Liver (tissue), 9 donors: Measurements from ENCODE around the gene ZNF678. TPM values are rescaled to one million over a fixed set of nuclear protein-coding genes. Genes with fewer than 3 reads are reported as not detected.

ENCODE experiments used
- DNase-seq: peaks from one replicate; pipeline ENCODE4 v3.0.0-alpha.2; 2017; ENCODE audit warnings: low spot score
- H3K27ac ChIP-seq, 2 donors: one replicate each; pipeline ENCODE4 v1.7.0; 2013; ENCODE audit warnings: inconsistent platforms in 2 of 2, low read length in 2 of 2, control low read depth in 1 of 2, low read depth in 1 of 2, mild to moderate bottlenecking in 1 of 2
- H3K27me3 ChIP-seq, 4 donors: one replicate each; pipeline versions ENCODE4 v1.6.1 to v1.7.0; 2013; ENCODE audit warnings: low read length in 3 of 4, inconsistent platforms in 1 of 4, mild to moderate bottlenecking in 1 of 4, moderate library complexity in 1 of 4; ENCODE audit not compliant: control insufficient read depth in 4 of 4, insufficient read depth in 4 of 4
- H3K36me3 ChIP-seq, 4 donors: one replicate each; pipeline versions ENCODE4 v1.6.1 to v1.7.0; 2013; ENCODE audit warnings: low read length in 3 of 4, mild to moderate bottlenecking in 3 of 4, low read depth in 1 of 4, moderate library complexity in 1 of 4; ENCODE audit not compliant: control insufficient read depth in 4 of 4, insufficient read depth in 3 of 4
- H3K4me1 ChIP-seq, 4 donors: one replicate each; pipeline versions ENCODE4 v1.6.1 to v1.7.0; 2013; ENCODE audit warnings: low read length in 3 of 4, mild to moderate bottlenecking in 3 of 4, moderate library complexity in 1 of 4; ENCODE audit not compliant: control insufficient read depth in 4 of 4, insufficient read depth in 4 of 4
- H3K4me3 ChIP-seq, 3 donors: one replicate each; pipeline versions ENCODE4 v1.6.1 to v1.7.0; 2013; ENCODE audit warnings: low read length in 3 of 3, control low read depth in 1 of 3, low read depth in 1 of 3, mild to moderate bottlenecking in 1 of 3
- H3K9ac ChIP-seq, 2 donors: one replicate each; pipeline ENCODE4 v1.7.0; 2013; ENCODE audit warnings: low read length in 2 of 2, mild to moderate bottlenecking in 2 of 2, moderate library complexity in 2 of 2, control low read depth in 1 of 2, low read depth in 1 of 2
- H3K9me3 ChIP-seq, 4 donors: one replicate each; pipeline versions ENCODE4 v1.6.1 to v1.7.0; 2013; ENCODE audit warnings: low read length in 3 of 4; ENCODE audit not compliant: control insufficient read depth in 4 of 4
- EGR1 ChIP-seq, 2 donors: IDR thresholded peaks; 2 replicates each; pipeline ENCODE4 v1.6.1; 2016 to 2018; ENCODE audit warnings: antibody characterized with exemption in 2 of 2, low read depth in 2 of 2
- FOXA1 ChIP-seq: IDR thresholded peaks from 2 replicates; pipeline ENCODE4 v1.6.1; 2016; ENCODE audit warnings: antibody characterized with exemption
- FOXA2 ChIP-seq: IDR thresholded peaks from 2 replicates; pipeline ENCODE4 v1.6.1; 2016; ENCODE audit warnings: antibody characterized with exemption
- GABPA ChIP-seq, 2 donors: IDR thresholded peaks in 1 of 2; conservative IDR thresholded peaks in 1 of 2; 2 replicates each; pipeline ENCODE4 v1.6.1; 2016; ENCODE audit warnings: antibody characterized with exemption in 2 of 2, mild to moderate bottlenecking in 1 of 2, moderate library complexity in 1 of 2
- HNF4A ChIP-seq, 2 donors: conservative IDR thresholded peaks; 2 replicates each; pipeline ENCODE4 v1.6.1; 2016; ENCODE audit warnings: antibody characterized with exemption in 2 of 2, mild to moderate bottlenecking in 2 of 2
- HNF4G ChIP-seq: IDR thresholded peaks from 2 replicates; pipeline ENCODE4 v1.6.1; 2016; ENCODE audit warnings: antibody characterized with exemption
- JUND ChIP-seq, 2 donors: IDR thresholded peaks; 2 replicates each; pipeline ENCODE4 v1.6.1; 2016; ENCODE audit warnings: antibody characterized with exemption in 2 of 2
- NR2F2 ChIP-seq: IDR thresholded peaks from 2 replicates; pipeline ENCODE4 v1.6.1; 2016; ENCODE audit warnings: antibody characterized with exemption
- RAD21 ChIP-seq, 2 donors: IDR thresholded peaks; 2 replicates each; pipeline ENCODE4 v1.6.1; 2016; ENCODE audit warnings: antibody characterized with exemption in 2 of 2, mild to moderate bottlenecking in 2 of 2
- RXRA ChIP-seq, 2 donors: IDR thresholded peaks; 2 replicates each; pipeline ENCODE4 v1.6.1; 2017 to 2018; ENCODE audit warnings: antibody characterized with exemption in 2 of 2, mild to moderate bottlenecking in 1 of 2
- SP1 ChIP-seq: IDR thresholded peaks from 2 replicates; pipeline ENCODE4 v1.6.1; 2018; ENCODE audit warnings: antibody characterized with exemption, mild to moderate bottlenecking
- YY1 ChIP-seq: IDR thresholded peaks from 2 replicates; pipeline ENCODE4 v1.6.1; 2016; ENCODE audit warnings: antibody characterized with exemption, mild to moderate bottlenecking
- WGBS: extraction: QIAGEN DNeasy Blood & Tissue Kit; methylation state at CpG from one replicate; pipeline ENCODE4 v1.1.7; 2013; 5-methylcytosine and 5-hydroxymethylcytosine counted together
- polyA plus RNA-seq, 2 donors: library from polyadenylated mRNA; stranded (reverse) in 1 of 2; unstranded in 1 of 2; fragments of 200-250 nt in 1 of 2; fragments of >200 nt in 1 of 2; fragmentation: Nextera tagmentation in 1 of 2; extraction: Ambion mirVana in 1 of 2; gene quantifications; one replicate each; pipeline versions ENCODE4 v1.2.1 to v1.2.3, GENCODE V29; 2013 to 2015
- total RNA-seq, 2 donors: library from RNA; depleted of rRNA; stranded (reverse); fragments of >200 nt; gene quantifications; one replicate each; pipeline ENCODE4 v1.2.3, GENCODE V29; 2014
- TF ChIP-seq, protein P1 (sequence below): IDR thresholded peaks from 2 replicates; pipeline ENCODE4 v1.6.1; 2016; ENCODE audit warnings: antibody characterized with exemption
- TF ChIP-seq, protein P2 (sequence below): fragments of 150-350 bp; IDR thresholded peaks from 2 replicates; pipeline ENCODE4 v1.5.1; 2017; ENCODE audit warnings: improper control_type of control experiment, low read depth, low read length; ENCODE audit not compliant: missing input control
- TF ChIP-seq, protein P3 (sequence below): IDR thresholded peaks from 2 replicates; pipeline ENCODE4 v1.6.1; 2016; ENCODE audit warnings: antibody characterized with exemption
- TF ChIP-seq, protein P4 (sequence below): IDR thresholded peaks from 2 replicates; pipeline ENCODE4 v1.6.1; 2016; ENCODE audit warnings: antibody characterized with exemption
- TF ChIP-seq, protein P5 (sequence below): IDR thresholded peaks from 2 replicates; pipeline ENCODE4 v1.6.1; 2016; ENCODE audit warnings: antibody characterized with exemption, mild to moderate bottlenecking
- donor health status: healthy.
- donor health status: healthy.
- donor health status: healthy.
- donor health status: healthy.
- donor health status: healthy.

Gene ZNF678
- total and polyA plus RNA-seq, 4 donors: 0.76 to 16.6 (median 4.2) TPM

DNA sequence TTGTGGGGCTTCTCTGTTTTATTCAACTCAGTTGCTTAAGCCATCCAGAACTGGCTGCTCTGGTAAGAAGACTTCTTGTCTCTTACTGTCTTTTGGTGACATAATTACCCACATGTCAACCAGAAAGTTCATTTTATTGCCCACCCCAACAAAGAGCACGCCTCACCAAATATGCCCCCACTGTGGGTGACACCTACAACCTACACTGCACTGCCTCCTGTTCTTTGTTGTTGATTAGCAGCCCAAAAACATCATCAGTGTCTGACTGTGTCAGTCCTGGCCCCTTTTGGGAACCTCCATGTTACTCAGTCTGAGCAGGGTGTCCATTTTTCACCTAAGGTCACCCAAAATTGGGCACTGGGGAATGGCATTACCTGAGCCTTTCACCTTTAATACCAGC is 49.3 kb downstream of the ZNF678 start:
- peaks cover 11 to 37% (median 20%) of the 10 kb centered on the region in 4 donors for H3K9me3 ChIP-seq
- no peaks in the 10 kb centered on the region for H3K4me1 ChIP-seq
- no peak overlapping the region for H3K9ac ChIP-seq
- H3K27ac ChIP-seq: no peak overlapping the region
- no peak for DNase-seq
- H3K4me3 ChIP-seq: no peak overlapping the region
- H3K36me3 ChIP-seq: peaks cover 0 to 2% (median 0%) of the 10 kb centered on the region in 4 donors
- TF ChIP-seq NR2F2: no peak
- no peak for TF ChIP-seq YY1
- TF ChIP-seq JUND (IDR thresholded peaks at IDR 0.05): no peak
- TF ChIP-seq EGR1 (IDR thresholded peaks at IDR 0.05; ENCODE audit: low read depth in 2 of 2): no peak
- TF ChIP-seq, protein P1, sequence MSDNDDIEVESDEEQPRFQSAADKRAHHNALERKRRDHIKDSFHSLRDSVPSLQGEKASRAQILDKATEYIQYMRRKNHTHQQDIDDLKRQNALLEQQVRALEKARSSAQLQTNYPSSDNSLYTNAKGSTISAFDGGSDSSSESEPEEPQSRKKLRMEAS: no peak
- TF ChIP-seq, protein P2, sequence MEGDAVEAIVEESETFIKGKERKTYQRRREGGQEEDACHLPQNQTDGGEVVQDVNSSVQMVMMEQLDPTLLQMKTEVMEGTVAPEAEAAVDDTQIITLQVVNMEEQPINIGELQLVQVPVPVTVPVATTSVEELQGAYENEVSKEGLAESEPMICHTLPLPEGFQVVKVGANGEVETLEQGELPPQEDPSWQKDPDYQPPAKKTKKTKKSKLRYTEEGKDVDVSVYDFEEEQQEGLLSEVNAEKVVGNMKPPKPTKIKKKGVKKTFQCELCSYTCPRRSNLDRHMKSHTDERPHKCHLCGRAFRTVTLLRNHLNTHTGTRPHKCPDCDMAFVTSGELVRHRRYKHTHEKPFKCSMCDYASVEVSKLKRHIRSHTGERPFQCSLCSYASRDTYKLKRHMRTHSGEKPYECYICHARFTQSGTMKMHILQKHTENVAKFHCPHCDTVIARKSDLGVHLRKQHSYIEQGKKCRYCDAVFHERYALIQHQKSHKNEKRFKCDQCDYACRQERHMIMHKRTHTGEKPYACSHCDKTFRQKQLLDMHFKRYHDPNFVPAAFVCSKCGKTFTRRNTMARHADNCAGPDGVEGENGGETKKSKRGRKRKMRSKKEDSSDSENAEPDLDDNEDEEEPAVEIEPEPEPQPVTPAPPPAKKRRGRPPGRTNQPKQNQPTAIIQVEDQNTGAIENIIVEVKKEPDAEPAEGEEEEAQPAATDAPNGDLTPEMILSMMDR: no peak
- TF ChIP-seq HNF4G: no peak
- no peak for TF ChIP-seq GABPA (IDR thresholded peaks at IDR 0.05 in 1 of 2, conservative IDR thresholded peaks at IDR 0.05 in 1 of 2)
- TF ChIP-seq SP1: no peak
- no peak for TF ChIP-seq FOXA2
- TF ChIP-seq RXRA (IDR thresholded peaks at IDR 0.05): no peak
- TF ChIP-seq, protein P3, sequence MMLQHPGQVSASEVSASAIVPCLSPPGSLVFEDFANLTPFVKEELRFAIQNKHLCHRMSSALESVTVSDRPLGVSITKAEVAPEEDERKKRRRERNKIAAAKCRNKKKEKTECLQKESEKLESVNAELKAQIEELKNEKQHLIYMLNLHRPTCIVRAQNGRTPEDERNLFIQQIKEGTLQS: no peak
- no peak for TF ChIP-seq HNF4A (conservative IDR thresholded peaks at IDR 0.05)
- TF ChIP-seq, protein P4, sequence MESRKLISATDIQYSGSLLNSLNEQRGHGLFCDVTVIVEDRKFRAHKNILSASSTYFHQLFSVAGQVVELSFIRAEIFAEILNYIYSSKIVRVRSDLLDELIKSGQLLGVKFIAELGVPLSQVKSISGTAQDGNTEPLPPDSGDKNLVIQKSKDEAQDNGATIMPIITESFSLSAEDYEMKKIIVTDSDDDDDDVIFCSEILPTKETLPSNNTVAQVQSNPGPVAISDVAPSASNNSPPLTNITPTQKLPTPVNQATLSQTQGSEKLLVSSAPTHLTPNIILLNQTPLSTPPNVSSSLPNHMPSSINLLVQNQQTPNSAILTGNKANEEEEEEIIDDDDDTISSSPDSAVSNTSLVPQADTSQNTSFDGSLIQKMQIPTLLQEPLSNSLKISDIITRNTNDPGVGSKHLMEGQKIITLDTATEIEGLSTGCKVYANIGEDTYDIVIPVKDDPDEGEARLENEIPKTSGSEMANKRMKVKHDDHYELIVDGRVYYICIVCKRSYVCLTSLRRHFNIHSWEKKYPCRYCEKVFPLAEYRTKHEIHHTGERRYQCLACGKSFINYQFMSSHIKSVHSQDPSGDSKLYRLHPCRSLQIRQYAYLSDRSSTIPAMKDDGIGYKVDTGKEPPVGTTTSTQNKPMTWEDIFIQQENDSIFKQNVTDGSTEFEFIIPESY: no peak
- TF ChIP-seq RAD21 (IDR thresholded peaks at IDR 0.05): no peak
- TF ChIP-seq, protein P5, sequence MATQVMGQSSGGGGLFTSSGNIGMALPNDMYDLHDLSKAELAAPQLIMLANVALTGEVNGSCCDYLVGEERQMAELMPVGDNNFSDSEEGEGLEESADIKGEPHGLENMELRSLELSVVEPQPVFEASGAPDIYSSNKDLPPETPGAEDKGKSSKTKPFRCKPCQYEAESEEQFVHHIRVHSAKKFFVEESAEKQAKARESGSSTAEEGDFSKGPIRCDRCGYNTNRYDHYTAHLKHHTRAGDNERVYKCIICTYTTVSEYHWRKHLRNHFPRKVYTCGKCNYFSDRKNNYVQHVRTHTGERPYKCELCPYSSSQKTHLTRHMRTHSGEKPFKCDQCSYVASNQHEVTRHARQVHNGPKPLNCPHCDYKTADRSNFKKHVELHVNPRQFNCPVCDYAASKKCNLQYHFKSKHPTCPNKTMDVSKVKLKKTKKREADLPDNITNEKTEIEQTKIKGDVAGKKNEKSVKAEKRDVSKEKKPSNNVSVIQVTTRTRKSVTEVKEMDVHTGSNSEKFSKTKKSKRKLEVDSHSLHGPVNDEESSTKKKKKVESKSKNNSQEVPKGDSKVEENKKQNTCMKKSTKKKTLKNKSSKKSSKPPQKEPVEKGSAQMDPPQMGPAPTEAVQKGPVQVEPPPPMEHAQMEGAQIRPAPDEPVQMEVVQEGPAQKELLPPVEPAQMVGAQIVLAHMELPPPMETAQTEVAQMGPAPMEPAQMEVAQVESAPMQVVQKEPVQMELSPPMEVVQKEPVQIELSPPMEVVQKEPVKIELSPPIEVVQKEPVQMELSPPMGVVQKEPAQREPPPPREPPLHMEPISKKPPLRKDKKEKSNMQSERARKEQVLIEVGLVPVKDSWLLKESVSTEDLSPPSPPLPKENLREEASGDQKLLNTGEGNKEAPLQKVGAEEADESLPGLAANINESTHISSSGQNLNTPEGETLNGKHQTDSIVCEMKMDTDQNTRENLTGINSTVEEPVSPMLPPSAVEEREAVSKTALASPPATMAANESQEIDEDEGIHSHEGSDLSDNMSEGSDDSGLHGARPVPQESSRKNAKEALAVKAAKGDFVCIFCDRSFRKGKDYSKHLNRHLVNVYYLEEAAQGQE: no peak
- no peak for TF ChIP-seq FOXA1
- WGBS: 96% methylated on average over 1 of the region's 1 CpG
- no peaks in the 10 kb centered on the region for H3K27me3 ChIP-seq

DNA sequence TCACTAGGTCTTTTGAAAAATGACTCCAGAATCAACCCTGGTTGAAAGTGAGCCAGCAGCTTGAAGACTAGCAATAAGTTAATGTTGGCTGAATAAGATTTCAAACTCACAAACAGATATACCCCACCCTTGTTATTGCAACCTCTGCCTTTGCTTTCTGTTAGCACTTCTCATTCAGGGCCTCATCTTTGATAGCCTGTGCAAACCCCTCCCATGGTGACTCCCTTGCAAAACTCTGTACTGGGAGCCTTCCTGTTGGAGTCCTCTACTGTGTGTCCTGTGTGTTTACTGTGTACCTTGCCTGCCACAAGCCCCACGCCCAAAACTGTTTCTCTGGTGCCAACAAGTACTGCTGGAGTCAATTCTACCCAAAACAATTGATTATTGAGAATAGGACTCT is 50.2 kb downstream of the ZNF678 start:
- no peaks in the 10 kb centered on the region for H3K4me1 ChIP-seq
- peaks cover 0 to 2% (median 0%) of the 10 kb centered on the region in 4 donors for H3K36me3 ChIP-seq
- 88% methylated on average over 1 of the region's 1 CpG for WGBS
- peaks cover 11 to 38% (median 26%) of the 10 kb centered on the region in 4 donors for H3K9me3 ChIP-seq
- no peak overlapping the region for H3K27ac ChIP-seq
- DNase-seq: no peak
- TF ChIP-seq GABPA (IDR thresholded peaks at IDR 0.05 in 1 of 2, conservative IDR thresholded peaks at IDR 0.05 in 1 of 2): no peak
- no peak for TF ChIP-seq JUND (IDR thresholded peaks at IDR 0.05)
- TF ChIP-seq, protein P3: no peak
- TF ChIP-seq, protein P2: no peak
- TF ChIP-seq RXRA (IDR thresholded peaks at IDR 0.05): no peak
- TF ChIP-seq RAD21 (IDR thresholded peaks at IDR 0.05): no peak
- no peak for TF ChIP-seq FOXA2
- TF ChIP-seq EGR1 (IDR thresholded peaks at IDR 0.05; ENCODE audit: low read depth in 2 of 2): no peak
- TF ChIP-seq HNF4A (conservative IDR thresholded peaks at IDR 0.05): no peak
- no peak overlapping the region for H3K4me3 ChIP-seq
- H3K9ac ChIP-seq: no peak overlapping the region
- H3K27me3 ChIP-seq: no peaks in the 10 kb centered on the region
